GM19324 (cell line): ENCODE data around the gene ZSWIM3.

Source experiments
- ATAC-seq: cut with Tn5 transposase; IDR thresholded peaks from one replicate; pipeline ENCODE4 v1.9.1; 2021; ENCODE audit warnings: mild to moderate bottlenecking, moderate library complexity; ENCODE audit not compliant: unreplicated experiment, low FRiP score

The ZSWIM3 gene

DNA sequence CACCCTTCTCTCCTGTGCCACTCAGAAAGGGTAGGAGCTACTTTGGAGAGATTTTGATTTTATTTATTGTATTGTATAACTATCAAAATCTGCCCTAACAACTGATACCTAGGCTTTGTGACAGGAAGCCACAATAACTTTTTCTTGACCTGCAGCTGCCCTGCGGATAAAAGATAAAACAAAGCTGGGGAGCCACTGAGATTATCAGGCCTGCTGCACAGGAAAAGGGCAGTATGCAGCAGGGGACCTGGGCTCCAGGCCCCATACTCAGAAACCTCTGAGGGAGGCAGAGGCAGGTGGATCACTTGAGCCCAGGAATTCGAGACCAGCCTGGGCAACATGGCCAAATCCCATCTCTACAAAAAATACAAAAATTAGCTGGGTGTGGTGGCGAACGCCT, 24.8 kb upstream of the ZSWIM3 start:
- no peak for ATAC-seq

GRCh38 chr20:45833030-45833882, 24.2 kb upstream of the ZSWIM3 start, which contains the start of gene SNX21:
Gene SNX21, plus strand, starts transcription at chr20:45833799. Its CDS starts 121 bp downstream, at chr20:45833920.
- no peak for ATAC-seq

DNA sequence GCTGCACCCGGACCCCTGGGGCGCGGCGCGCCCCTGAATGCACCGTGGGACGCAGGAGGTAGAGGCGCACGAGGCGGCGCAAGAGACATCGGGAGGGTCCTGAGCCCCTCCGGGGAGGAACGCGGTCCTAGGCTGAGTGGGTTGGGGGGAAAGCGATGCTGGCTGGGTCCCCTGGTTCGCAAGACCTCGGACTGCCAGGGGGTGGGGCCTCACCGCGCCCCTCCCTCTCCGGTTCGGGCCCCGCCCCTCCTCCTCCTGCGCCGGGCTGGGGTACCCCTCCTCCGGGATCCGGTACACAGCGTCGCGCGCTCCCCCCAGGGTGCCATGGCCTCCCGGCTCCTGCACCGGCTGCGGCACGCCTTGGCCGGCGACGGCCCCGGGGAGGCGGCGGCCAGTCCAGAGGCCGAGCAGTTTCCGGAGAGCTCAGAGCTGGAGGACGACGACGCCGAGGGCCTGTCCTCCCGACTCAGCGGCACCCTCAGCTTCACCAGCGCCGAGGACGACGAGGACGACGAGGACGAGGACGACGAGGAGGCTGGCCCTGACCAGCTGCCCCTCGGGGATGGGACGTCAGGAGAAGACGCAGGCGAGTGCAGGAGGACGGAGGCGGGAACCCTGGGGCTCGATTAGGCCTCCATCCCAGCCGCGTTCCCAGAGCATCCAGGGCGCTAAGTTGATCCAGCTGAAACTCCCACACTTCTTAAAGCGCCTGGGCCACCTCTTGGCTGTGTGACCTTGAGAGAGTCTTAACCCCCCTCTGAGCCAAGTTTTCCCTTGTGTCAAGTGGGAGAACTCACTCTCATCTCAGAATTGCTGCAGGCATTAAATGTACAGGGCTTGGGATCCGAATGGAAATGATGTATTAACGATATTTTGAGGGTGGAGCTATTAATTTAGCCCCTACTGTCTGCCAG, 23.3 kb upstream of the ZSWIM3 start:
- ATAC-seq, result no peak

DNA sequence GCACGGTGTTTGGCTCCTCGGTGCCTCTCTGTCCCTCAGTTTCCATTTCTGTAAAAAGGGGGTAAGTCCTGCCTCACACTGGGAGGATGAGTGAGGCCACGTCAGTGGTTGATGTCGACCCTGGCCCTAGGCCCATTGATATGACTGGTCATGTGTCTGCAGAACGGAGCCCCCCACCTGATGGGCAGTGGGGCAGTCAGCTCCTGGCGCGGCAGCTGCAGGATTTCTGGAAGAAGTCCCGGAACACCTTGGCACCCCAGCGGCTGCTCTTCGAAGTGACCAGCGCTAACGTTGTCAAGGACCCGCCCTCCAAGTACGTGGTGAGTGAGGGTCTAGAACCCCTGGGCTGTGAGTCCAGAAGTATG, 22.6 kb upstream of the ZSWIM3 start:
- no peak for ATAC-seq

DNA sequence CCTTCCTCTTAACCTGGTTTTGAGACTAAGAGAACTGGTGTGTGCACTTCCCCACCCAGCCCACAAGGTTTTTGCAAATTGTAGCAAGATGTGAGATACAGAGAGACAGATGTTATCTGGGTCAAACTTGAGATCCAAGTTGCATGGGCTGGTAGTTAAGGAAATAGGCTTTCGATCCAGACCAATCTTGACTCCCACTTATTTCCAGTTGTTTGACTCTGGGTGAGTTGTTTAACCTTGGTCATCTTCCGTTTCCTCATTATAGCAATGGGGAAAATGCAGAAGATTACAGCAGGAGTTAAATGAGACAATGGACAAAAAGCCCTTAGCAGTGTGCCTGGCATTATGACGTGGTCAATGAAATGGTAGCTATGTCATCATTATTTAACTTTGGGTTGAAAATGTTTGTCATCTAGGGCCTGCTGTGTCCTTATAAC, 22.1 kb upstream of the ZSWIM3 start:
- no peak for ATAC-seq

- ATAC-seq, result no peak
Observed at GRCh38 chr20:45835825-45836224, 21.6 kb upstream of the ZSWIM3 start.

- no peak for ATAC-seq
Observed at GRCh38 chr20:45836841-45837240, 20.6 kb upstream of the ZSWIM3 start.

DNA sequence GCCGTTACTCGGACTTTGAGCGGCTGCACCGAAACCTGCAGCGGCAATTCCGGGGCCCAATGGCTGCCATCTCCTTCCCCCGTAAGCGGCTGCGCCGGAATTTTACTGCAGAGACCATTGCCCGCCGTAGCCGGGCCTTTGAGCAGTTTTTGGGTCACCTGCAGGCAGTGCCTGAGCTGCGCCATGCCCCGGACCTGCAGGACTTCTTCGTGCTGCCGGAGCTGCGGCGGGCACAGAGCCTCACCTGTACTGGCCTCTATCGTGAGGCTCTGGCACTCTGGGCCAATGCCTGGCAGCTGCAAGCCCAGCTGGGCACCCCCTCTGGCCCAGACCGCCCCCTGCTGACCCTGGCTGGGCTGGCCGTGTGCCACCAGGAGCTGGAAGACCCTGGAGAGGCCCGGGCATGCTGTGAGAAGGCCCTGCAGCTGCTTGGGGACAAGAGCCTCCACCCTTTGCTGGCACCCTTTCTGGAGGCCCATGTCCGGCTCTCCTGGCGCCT, 16.7 kb upstream of the ZSWIM3 start:
- ATAC-seq, result no peak

DNA sequence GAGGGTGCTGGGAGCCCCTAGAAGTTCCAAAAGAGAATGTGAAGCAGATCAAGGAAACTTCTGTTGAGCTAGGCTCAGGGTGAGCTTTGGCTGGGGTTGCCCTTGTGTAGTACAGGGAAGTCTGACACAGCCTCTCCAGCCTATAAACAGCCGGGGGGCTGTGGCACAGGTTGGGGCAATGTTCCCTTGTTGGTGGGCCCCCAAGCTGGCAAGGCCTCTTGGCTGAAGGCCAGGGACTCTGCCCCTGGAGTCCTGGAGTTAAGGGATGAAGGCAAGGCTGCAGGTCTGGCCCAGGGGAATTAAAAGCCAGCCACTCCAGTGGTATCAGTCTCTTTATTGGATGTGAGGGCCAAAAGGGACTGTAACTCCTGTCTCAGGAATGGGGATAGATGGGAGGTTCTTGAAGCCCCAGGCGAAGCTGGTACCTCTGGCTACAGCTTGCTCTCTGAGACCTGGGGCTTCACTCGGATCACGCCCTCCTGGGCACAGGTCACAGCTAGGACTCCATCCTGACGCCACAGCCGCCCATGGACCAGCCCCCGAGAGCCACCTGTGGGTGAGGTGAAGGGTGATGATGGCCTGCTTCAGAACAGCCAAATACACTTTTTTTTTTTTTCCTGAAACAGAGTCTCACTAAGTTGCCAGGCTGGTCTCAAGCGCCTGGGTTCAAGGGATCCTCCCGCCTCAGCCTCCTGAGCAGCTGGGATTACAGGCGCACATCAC, 15.8 kb upstream of the ZSWIM3 start:
- ATAC-seq, result no peak

DNA sequence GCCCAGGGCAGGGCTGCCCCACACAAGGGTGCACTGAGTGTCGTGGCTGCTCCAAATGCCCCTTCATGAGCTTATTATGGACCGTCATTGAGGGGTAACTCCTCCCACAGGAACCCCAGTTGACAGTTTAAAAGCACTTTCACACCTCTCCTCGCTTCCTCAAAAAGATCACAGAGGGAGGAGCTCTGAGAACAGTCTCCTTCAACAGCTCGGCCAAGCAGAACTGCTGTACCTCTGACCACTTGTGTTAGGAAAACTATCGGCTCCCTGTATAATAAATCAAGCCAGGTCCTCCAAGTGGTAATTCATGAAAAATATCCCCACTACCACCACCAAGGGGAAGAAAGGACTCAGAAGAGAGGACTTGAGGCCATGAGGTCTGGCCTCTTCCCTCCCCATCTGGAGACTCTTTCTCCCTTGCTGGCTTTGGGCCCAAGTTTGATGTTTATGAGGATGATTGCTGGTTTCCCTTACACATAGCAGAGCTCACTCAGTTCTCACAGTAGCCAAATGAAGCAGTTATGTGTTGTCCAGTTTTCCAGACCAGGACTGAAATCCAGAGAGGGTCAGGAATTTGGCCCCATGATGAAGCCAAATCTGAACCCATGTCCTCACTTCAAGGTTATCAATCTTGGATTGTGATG, 15.1 kb upstream of the ZSWIM3 start:
- ATAC-seq, result no peak

DNA sequence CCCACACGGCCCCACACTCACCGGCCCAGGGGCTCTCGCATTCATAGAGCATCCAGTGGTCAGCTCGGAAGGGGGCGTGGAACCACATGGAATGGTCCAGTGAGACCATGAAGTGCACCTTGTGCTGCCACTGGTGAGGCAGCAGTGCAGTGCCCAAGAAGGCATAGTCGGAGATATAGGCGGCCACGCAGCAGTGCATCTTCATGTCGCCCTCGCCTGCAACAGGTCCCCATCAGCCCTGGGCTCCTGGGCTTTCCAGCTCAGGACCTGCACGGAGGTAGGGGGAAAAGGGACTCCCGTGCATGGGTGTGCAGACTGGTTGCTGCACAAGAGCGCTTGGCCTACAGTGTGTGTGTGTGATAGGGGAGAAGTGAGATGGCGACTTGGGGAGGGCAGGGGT, 13.9 kb upstream of the ZSWIM3 start:
- ATAC-seq, result no peak

DNA sequence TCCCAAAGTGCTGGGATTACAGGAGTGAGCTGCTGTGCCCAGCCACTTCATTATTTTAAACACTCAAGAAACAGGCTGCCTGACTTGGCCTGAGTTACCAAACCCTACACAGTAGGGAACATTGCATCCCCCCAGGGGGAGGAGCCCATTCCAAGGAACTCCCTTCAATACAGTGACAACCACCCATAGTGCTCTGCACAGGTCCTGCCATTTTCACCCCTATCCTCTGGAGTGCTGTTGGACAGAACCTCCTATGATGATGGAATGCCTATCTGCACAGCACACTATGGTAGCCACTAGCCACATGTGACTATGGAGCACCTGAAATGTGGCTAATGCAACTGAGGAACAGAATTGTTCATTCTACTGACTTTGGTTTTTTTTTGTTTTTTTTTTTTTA, 12.0 kb upstream of the ZSWIM3 start:
- no peak for ATAC-seq

GRCh38 chr20:45848421-45848820, 9.0 kb upstream of the ZSWIM3 start:
- ATAC-seq, result no peak

GRCh38 chr20:45848969-45849582, 8.3 kb upstream of the ZSWIM3 start:
- ATAC-seq, result no peak

DNA sequence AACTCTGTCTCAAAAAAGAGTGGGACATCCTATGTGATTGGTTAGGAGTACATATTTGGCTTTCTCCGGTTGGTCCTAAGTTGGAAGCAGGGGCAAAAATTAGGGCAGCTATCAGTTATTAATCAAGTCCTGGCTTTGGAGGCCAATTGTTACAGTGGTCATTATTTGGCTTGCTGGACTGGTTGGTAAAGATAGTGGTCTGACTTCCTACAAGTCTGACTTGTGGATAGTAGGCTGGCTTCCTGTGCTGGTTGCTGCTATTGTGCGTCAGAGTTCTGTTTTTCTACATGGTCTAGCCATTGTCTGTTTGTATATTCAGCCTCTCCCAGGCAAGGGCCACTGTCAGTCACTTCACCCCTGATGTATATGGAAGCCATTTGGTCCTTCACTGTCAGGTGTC, 7.2 kb upstream of the ZSWIM3 start:
- no peak for ATAC-seq

DNA sequence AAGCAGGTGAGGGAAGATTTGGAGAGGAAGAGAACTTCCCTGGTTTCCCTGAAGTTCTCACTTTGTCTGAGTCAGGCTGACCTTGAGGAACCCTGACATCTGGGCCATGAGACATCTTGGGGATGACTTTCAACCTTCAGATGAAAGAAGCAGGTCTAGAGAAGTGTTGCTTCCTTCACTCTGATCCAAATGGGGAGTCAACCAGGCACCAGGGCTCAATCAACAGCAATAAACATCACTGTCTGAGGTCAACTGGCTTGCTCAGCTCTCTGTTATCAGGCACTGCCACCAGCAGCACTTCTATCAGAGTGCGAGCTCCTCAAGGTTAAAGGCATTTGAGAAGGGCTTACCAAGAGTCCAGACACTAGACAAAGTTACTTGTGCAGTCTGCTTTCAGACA, 6.5 kb upstream of the ZSWIM3 start:
- no peak for ATAC-seq

GRCh38 chr20:45851501-45851900, 5.9 kb upstream of the ZSWIM3 start:
- ATAC-seq, result no peak

- no peak for ATAC-seq
Observed at GRCh38 chr20:45852326-45852725, 5.1 kb upstream of the ZSWIM3 start.

GRCh38 chr20:45853484-45853883, 3.9 kb upstream of the ZSWIM3 start:
- no peak for ATAC-seq

DNA sequence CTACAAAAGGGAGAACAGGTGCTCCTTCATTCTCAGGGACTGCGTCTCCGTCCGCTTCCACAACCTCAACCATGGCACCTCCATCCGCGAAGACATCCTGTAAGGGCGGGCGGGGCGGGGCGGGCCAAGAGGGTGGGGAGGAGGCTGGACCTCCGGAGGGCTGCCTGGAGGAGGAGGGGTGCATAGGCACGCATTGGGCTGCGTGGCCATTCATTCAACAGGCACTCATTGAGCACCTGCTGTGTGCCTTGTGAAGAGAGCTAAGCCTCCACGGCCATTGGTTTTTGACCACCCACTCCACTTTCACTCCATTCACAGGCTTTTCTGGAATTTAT, 435 bp downstream of the ZSWIM3 start:
- ATAC-seq, result peak; percentile 17
